GM23338 (cell line): ENCODE data around the gene SLC44A1. TPM values are rescaled to one million over a fixed set of nuclear protein-coding genes. Genes with fewer than 3 reads are reported as not detected.

Experiments used
- ATAC-seq: fragments of 200-7000 bp; cut with Tn5 transposase; 3 replicates; pipeline ENCODE4 v1.9.1; 2020
- DNase-seq: peaks from one replicate; pipeline ENCODE4 v3.0.0-alpha.2; 2015; ENCODE audit warnings: low spot score
- H2AFZ ChIP-seq: fragments of 200-600 bp; sonication (generic); 2 replicates; pipeline ENCODE4 v1.8.0; 2016; ENCODE audit warnings: antibody characterized with exemption, mild to moderate bottlenecking, moderate library complexity
- H3F3A ChIP-seq: fragments of 200-600 bp; sonication (generic); replicated peaks from 2 replicates; pipeline ENCODE4 v1.8.0; 2017; ENCODE audit warnings: antibody characterized with exemption, mixed run types, low read depth
- H3K27ac ChIP-seq: fragments of 200-600 bp; sonication (generic); 2 replicates; pipeline ENCODE4 v1.6.1; 2016; ENCODE audit warnings: low read depth
- H3K27me3 ChIP-seq: fragments of 200-600 bp; sonication (generic); 2 replicates; pipeline ENCODE4 v1.8.0; 2016; ENCODE audit warnings: mild to moderate bottlenecking, mixed run types, moderate library complexity; ENCODE audit not compliant: insufficient read depth
- H3K36me3 ChIP-seq: fragments of 200-600 bp; sonication (generic); 2 replicates; pipeline ENCODE4 v1.8.0; 2016; ENCODE audit warnings: mild to moderate bottlenecking; ENCODE audit not compliant: insufficient read depth
- H3K4me1 ChIP-seq: fragments of 200-600 bp; sonication (generic); 2 replicates; pipeline ENCODE4 v1.8.0; 2016; ENCODE audit warnings: mild to moderate bottlenecking, moderate library complexity; ENCODE audit not compliant: insufficient read depth
- H3K4me2 ChIP-seq: fragments of 200-600 bp; sonication (generic); 2 replicates; pipeline ENCODE4 v1.7.1; 2017; ENCODE audit warnings: mixed run types
- H3K4me3 ChIP-seq: fragments of 200-600 bp; sonication (generic); 2 replicates; pipeline ENCODE4 v1.6.1; 2016; ENCODE audit warnings: mixed run types
- H3K79me2 ChIP-seq: fragments of 200-600 bp; sonication (generic); replicated peaks from 2 replicates; pipeline ENCODE4 v1.8.0; 2017; ENCODE audit warnings: mild to moderate bottlenecking; ENCODE audit not compliant: insufficient read depth
- H3K9me2 ChIP-seq: fragments of 200-600 bp; sonication (generic); 2 replicates; pipeline ENCODE4 v1.8.0; 2017; ENCODE audit not compliant: insufficient read depth
- H4K20me1 ChIP-seq: fragments of 200-600 bp; sonication (generic); replicated peaks from 2 replicates; pipeline ENCODE4 v1.8.0; 2017; ENCODE audit warnings: mild to moderate bottlenecking; ENCODE audit not compliant: insufficient read depth
- H3K27ac Mint-ChIP-seq: 2 replicates; pipeline ENCODE4 v1.8.0; 2020; ENCODE audit warnings: inconsistent platforms, mild to moderate bottlenecking, moderate library complexity, mixed read lengths
- H3K27me3 Mint-ChIP-seq: 3 replicates; pipeline ENCODE4 v1.8.0; 2022; ENCODE audit warnings: low read depth, mild to moderate bottlenecking, moderate library complexity, mixed read lengths, inconsistent platforms; ENCODE audit not compliant: insufficient read depth, poor library complexity
- H3K36me3 Mint-ChIP-seq: 3 replicates; pipeline ENCODE4 v1.8.0; 2021; ENCODE audit warnings: low read depth, mild to moderate bottlenecking, inconsistent platforms, moderate library complexity, mixed read lengths
- H3K4me1 Mint-ChIP-seq: 3 replicates; pipeline ENCODE4 v1.8.0; 2020; ENCODE audit warnings: mild to moderate bottlenecking, inconsistent platforms, mixed read lengths
- H3K4me3 Mint-ChIP-seq: 3 replicates; pipeline ENCODE4 v1.8.0; 2021; ENCODE audit warnings: moderate library complexity, mild to moderate bottlenecking, inconsistent platforms, mixed read lengths
- H3K9me3 Mint-ChIP-seq: 3 replicates; pipeline ENCODE4 v1.8.0; 2020; ENCODE audit warnings: moderate library complexity, mild to moderate bottlenecking, inconsistent platforms, mixed read lengths
- CREB1 ChIP-seq: fragments of 250-450 bp; sonication (Bioruptor Pico); IDR thresholded peaks from 2 replicates; pipeline ENCODE4 v1.5.0; 2020; ENCODE audit warnings: low read depth, mild to moderate bottlenecking, moderate library complexity
- ETS1 ChIP-seq: IDR thresholded peaks from 2 replicates; pipeline ENCODE4 v1.6.1; 2016; ENCODE audit warnings: antibody characterized with exemption
- EZH2 ChIP-seq: fragments of 200-600 bp; sonication (generic); IDR thresholded peaks from one replicate; pipeline ENCODE4 v1.8.0; 2017; ENCODE audit warnings: antibody characterized with exemption, mild to moderate bottlenecking, low read depth; ENCODE audit not compliant: unreplicated experiment
- EZH2phosphoT487 ChIP-seq: fragments of 200-600 bp; sonication (generic); IDR thresholded peaks from one replicate; pipeline ENCODE4 v1.8.1; 2018; ENCODE audit warnings: antibody characterized with exemption; ENCODE audit not compliant: unreplicated experiment
- JUNB ChIP-seq: IDR thresholded peaks from one replicate; pipeline ENCODE4 v1.6.1; 2016; ENCODE audit warnings: antibody characterized with exemption; ENCODE audit not compliant: unreplicated experiment
- NANOG ChIP-seq: IDR thresholded peaks from 2 replicates; pipeline ENCODE4 v1.6.1; 2016; ENCODE audit warnings: antibody characterized with exemption, borderline replicate concordance
- POLR2AphosphoS5 ChIP-seq: IDR thresholded peaks from 2 replicates; pipeline ENCODE4 v1.6.1; 2016; ENCODE audit warnings: antibody characterized with exemption, low read depth
- REST ChIP-seq: IDR thresholded peaks from one replicate; pipeline ENCODE4 v1.6.1; 2018; ENCODE audit warnings: antibody characterized with exemption; ENCODE audit not compliant: unreplicated experiment
- STAT1 ChIP-seq: IDR thresholded peaks from one replicate; pipeline ENCODE4 v1.6.1; 2016; ENCODE audit warnings: antibody characterized with exemption; ENCODE audit not compliant: unreplicated experiment
- ZNF114 ChIP-seq: fragments of 250-450 bp; sonication (Bioruptor Pico); IDR thresholded peaks from 2 replicates; pipeline ENCODE4 v1.5.0; 2020; ENCODE audit warnings: mild to moderate bottlenecking, moderate library complexity
- ZNF331 ChIP-seq: fragments of 250-450 bp; sonication (Bioruptor Pico); IDR thresholded peaks from 2 replicates; pipeline ENCODE4 v1.5.0; 2020; ENCODE audit warnings: low read depth, mild to moderate bottlenecking, moderate library complexity
- polyA plus RNA-seq: library from polyadenylated mRNA; unstranded; fragments of >200 nt; fragmentation: Nextera tagmentation; extraction: Ambion mirVana; gene quantifications from 2 replicates; pipeline ENCODE4 v1.2.1, GENCODE V29; 2016
- total RNA-seq: library from RNA; depleted of rRNA; stranded (reverse); fragments of >200 nt; shearing (Covaris generic); gene quantifications from 2 replicates; pipeline ENCODE4 v1.2.3, GENCODE V29; 2014
- TF ChIP-seq, protein P1 (sequence below): fragments of 250-450 bp; sonication (Bioruptor Pico); IDR thresholded peaks from 2 replicates; pipeline ENCODE4 v1.5.0; 2020; ENCODE audit warnings: mild to moderate bottlenecking, moderate library complexity

SLC44A1 gene
- total and polyA plus RNA-seq, 2 experiments from 2014 or later, result 14.9 to 75.0 TPM

GRCh38 chr9:105355781-105356180 lies 111.3 kb downstream of the SLC44A1 start:
- Mint-ChIP-seq H3K4me1 (peaks cover 18% of the 10 kb centered on the region; the same call in 2 of the 3 replicates), H3K27me3 (no peaks in the 10 kb centered on the region), H3K36me3 (peaks cover 4% of the 10 kb centered on the region; the same call in 2 of the 3 replicates), H3K27ac (no peak overlapping the region), H3K9me3 (no peaks in the 10 kb centered on the region), H3K4me3 (no peak overlapping the region)
- Histone ChIP-seq H3K27me3 (no peaks in the 10 kb centered on the region), H3K36me3 (no peaks in the 10 kb centered on the region), H3K79me2 (no peaks in the 10 kb centered on the region), H3K4me2 (no peak overlapping the region), H3K4me3 (no peak overlapping the region), H3K9me2 (no peaks in the 10 kb centered on the region), H3K4me1 (peaks cover 6% of the 10 kb centered on the region; the same call in 1 of the 2 replicates), H3F3A (no peaks in the 10 kb centered on the region), H3K27ac (no peak overlapping the region), H4K20me1 (no peaks in the 10 kb centered on the region), H2AFZ (no peak overlapping the region)
- TF ChIP-seq NANOG, result no peak
- TF ChIP-seq ZNF331 (CRISPR knock-in tag), result no peak
- TF ChIP-seq ZNF114, result no peak
- TF ChIP-seq POLR2AphosphoS5, result no peak
- TF ChIP-seq REST, result no peak
- no peak for TF ChIP-seq JUNB
- TF ChIP-seq STAT1, result no peak
- no peak for TF ChIP-seq EZH2
- no peak for TF ChIP-seq EZH2phosphoT487
- no peak for TF ChIP-seq CREB1 (CRISPR knock-in tag)
- no peak for DNase-seq
- ATAC-seq, result no peak

DNA sequence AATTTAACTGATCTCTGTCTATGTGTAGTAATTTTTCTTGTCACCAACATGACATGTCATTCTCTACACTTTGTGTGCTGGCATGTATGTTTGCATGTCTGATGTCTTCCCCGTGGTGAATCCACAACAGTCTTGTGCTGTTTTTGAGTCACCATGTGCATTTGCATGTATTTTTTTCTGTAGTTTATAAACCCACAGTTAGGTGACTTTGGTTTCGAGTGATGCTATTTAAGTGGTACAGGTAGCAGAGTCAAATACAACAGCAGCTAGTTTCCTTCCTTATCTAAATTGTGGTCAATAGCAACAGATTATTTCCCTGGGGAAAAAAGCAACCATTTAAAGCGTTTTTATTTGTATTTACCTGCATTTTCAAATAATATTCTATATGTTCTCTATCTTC lies 113.5 kb downstream of the SLC44A1 start:
- Histone ChIP-seq H3K4me3 (no peak overlapping the region), H4K20me1 (no peaks in the 10 kb centered on the region), H3K9me2 (no peaks in the 10 kb centered on the region), H3K27ac (peak overlapping the region; percentile 26; the same call in 1 of the 2 replicates), H3K4me2 (no peak overlapping the region), H3K27me3 (no peaks in the 10 kb centered on the region), H3K79me2 (no peaks in the 10 kb centered on the region), H3K36me3 (no peaks in the 10 kb centered on the region), H2AFZ (no peak overlapping the region), H3F3A (no peaks in the 10 kb centered on the region), H3K4me1 (peaks cover 5% of the 10 kb centered on the region; the same call in 1 of the 2 replicates)
- no peak for ATAC-seq
- H3K4me1 Mint-ChIP-seq, result peaks cover 11% of the 10 kb centered on the region; the same call in 2 of the 3 replicates
- no peak overlapping the region for H3K4me3 Mint-ChIP-seq
- H3K27me3 Mint-ChIP-seq, result no peaks in the 10 kb centered on the region
- H3K36me3 Mint-ChIP-seq, result peaks cover 18% of the 10 kb centered on the region; the same call in 2 of the 3 replicates
- no peaks in the 10 kb centered on the region for H3K9me3 Mint-ChIP-seq
- H3K27ac Mint-ChIP-seq, result no peak overlapping the region
- DNase-seq, result no peak
- TF ChIP-seq EZH2 (no peak), ETS1 (no peak), NANOG (no peak), ZNF331 (CRISPR knock-in tag) (no peak)
- TF ChIP-seq, protein P1, sequence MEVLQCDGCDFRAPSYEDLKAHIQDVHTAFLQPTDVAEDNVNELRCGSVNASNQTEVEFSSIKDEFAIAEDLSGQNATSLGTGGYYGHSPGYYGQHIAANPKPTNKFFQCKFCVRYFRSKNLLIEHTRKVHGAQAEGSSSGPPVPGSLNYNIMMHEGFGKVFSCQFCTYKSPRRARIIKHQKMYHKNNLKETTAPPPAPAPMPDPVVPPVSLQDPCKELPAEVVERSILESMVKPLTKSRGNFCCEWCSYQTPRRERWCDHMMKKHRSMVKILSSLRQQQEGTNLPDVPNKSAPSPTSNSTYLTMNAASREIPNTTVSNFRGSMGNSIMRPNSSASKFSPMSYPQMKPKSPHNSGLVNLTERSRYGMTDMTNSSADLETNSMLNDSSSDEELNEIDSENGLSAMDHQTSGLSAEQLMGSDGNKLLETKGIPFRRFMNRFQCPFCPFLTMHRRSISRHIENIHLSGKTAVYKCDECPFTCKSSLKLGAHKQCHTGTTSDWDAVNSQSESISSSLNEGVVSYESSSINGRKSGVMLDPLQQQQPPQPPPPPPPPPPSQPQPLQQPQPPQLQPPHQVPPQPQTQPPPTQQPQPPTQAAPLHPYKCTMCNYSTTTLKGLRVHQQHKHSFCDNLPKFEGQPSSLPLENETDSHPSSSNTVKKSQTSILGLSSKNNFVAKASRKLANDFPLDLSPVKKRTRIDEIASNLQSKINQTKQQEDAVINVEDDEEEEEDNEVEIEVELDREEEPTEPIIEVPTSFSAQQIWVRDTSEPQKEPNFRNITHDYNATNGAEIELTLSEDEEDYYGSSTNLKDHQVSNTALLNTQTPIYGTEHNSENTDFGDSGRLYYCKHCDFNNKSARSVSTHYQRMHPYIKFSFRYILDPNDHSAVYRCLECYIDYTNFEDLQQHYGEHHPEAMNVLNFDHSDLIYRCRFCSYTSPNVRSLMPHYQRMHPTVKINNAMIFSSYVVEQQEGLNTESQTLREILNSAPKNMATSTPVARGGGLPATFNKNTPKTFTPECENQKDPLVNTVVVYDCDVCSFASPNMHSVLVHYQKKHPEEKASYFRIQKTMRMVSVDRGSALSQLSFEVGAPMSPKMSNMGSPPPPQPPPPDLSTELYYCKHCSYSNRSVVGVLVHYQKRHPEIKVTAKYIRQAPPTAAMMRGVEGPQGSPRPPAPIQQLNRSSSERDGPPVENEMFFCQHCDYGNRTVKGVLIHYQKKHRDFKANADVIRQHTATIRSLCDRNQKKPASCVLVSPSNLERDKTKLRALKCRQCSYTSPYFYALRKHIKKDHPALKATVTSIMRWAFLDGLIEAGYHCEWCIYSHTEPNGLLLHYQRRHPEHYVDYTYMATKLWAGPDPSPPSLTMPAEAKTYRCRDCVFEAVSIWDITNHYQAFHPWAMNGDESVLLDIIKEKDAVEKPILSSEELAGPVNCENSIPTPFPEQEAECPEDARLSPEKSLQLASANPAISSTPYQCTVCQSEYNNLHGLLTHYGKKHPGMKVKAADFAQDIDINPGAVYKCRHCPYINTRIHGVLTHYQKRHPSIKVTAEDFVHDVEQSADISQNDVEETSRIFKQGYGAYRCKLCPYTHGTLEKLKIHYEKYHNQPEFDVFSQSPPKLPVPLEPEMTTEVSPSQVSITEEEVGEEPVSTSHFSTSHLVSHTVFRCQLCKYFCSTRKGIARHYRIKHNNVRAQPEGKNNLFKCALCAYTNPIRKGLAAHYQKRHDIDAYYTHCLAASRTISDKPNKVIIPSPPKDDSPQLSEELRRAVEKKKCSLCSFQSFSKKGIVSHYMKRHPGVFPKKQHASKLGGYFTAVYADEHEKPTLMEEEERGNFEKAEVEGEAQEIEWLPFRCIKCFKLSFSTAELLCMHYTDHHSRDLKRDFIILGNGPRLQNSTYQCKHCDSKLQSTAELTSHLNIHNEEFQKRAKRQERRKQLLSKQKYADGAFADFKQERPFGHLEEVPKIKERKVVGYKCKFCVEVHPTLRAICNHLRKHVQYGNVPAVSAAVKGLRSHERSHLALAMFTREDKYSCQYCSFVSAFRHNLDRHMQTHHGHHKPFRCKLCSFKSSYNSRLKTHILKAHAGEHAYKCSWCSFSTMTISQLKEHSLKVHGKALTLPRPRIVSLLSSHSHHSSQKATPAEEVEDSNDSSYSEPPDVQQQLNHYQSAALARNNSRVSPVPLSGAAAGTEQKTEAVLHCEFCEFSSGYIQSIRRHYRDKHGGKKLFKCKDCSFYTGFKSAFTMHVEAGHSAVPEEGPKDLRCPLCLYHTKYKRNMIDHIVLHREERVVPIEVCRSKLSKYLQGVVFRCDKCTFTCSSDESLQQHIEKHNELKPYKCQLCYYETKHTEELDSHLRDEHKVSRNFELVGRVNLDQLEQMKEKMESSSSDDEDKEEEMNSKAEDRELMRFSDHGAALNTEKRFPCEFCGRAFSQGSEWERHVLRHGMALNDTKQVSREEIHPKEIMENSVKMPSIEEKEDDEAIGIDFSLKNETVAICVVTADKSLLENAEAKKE (CRISPR knock-in tag), result no peak
